HepG2 (cell line): ENCODE measurements around the gene MTA2. TPM values are rescaled to one million over a fixed set of nuclear protein-coding genes. Genes with fewer than 3 reads are reported as not detected.

Source experiments
- AGO2 ChIP-seq: fragments of 200-400 bp; formaldehyde crosslinking; optimal IDR thresholded peaks from 2 replicates; pipeline ENCODE3; 2017; ENCODE audit warnings: mild to moderate bottlenecking, low read depth, low read length, moderate library complexity
- ELF3 ChIP-seq: IDR thresholded peaks from 2 replicates; pipeline ENCODE4 v1.6.1; 2016; ENCODE audit warnings: missing genetic modification reagents, missing compliant biosample characterization
- FOSL1 ChIP-seq: sonication (generic); formaldehyde crosslinking; IDR thresholded peaks from 2 replicates; pipeline ENCODE4 v1.9.0; 2021; ENCODE audit warnings: missing genetic modification reagents, borderline replicate concordance
- GPN1 ChIP-seq: sonication (generic); formaldehyde crosslinking; IDR thresholded peaks from 2 replicates; pipeline ENCODE4 v1.5.1; 2020; ENCODE audit warnings: missing genetic modification reagents, borderline replicate concordance
- GRHL1 ChIP-seq: sonication (generic); formaldehyde crosslinking; conservative IDR thresholded peaks from 2 replicates; pipeline ENCODE4 v1.8.0; 2022; ENCODE audit warnings: missing genetic modification reagents
- KAT7 ChIP-seq: IDR thresholded peaks from 2 replicates; pipeline ENCODE4 v1.6.1; 2018; ENCODE audit warnings: borderline replicate concordance, missing compliant biosample characterization
- LCORL ChIP-seq, 2 experiments: fragments of 450-650 bp in 1 of 2; sonication (generic) in 1 of 2; formaldehyde crosslinking in 1 of 2; IDR thresholded peaks; 2 replicates each; pipeline versions ENCODE4 v1.5.0 to v1.6.1; 2017 to 2020; ENCODE audit warnings: antibody characterized with exemption in 1 of 2, missing genetic modification reagents in 1 of 2
- MIER2 ChIP-seq: IDR thresholded peaks from 2 replicates; pipeline ENCODE4 v1.6.1; 2016; ENCODE audit warnings: missing biosample characterization, missing genetic modification reagents
- NR0B2 ChIP-seq: sonication (generic); formaldehyde crosslinking; IDR thresholded peaks from 2 replicates; pipeline ENCODE4 v1.4.0; 2020; ENCODE audit warnings: mild to moderate bottlenecking, missing genetic modification reagents
- RXRA ChIP-seq: sonication (generic); formaldehyde crosslinking; IDR thresholded peaks from 2 replicates; pipeline ENCODE4 v1.5.1; 2020; ENCODE audit warnings: missing genetic modification reagents
- SKIL ChIP-seq: sonication (generic); formaldehyde crosslinking; IDR thresholded peaks from 2 replicates; pipeline ENCODE4 v1.8.0; 2022; ENCODE audit warnings: missing genetic modification reagents, mild to moderate bottlenecking, moderate library complexity, borderline replicate concordance
- SRSF1 ChIP-seq: fragments of 200-400 bp; formaldehyde crosslinking; optimal IDR thresholded peaks from 2 replicates; pipeline ENCODE3; 2017; ENCODE audit warnings: mild to moderate bottlenecking, low read depth, low read length, moderate library complexity
- ZBTB7A ChIP-seq: sonication (generic); formaldehyde crosslinking; IDR thresholded peaks from 2 replicates; pipeline ENCODE4 v1.8.0; 2022; ENCODE audit warnings: mild to moderate bottlenecking, missing genetic modification reagents
- ZBTB8A ChIP-seq: sonication (generic); formaldehyde crosslinking; IDR thresholded peaks from 2 replicates; pipeline ENCODE4 v1.4.0; 2020; ENCODE audit warnings: mild to moderate bottlenecking, low read depth, missing genetic modification reagents, borderline replicate concordance
- ZEB1 ChIP-seq: IDR thresholded peaks from 2 replicates; pipeline ENCODE4 v1.6.1; 2012; ENCODE audit warnings: mild to moderate bottlenecking, low read depth, inconsistent platforms; ENCODE audit not compliant: insufficient replicate concordance
- ZFP36L1 ChIP-seq: sonication (generic); formaldehyde crosslinking; IDR thresholded peaks from 2 replicates; pipeline ENCODE4 v1.8.0; 2022; ENCODE audit warnings: mild to moderate bottlenecking, missing genetic modification reagents, moderate library complexity
- ZMAT3 ChIP-seq: sonication (generic); formaldehyde crosslinking; conservative IDR thresholded peaks from 2 replicates; pipeline ENCODE4 v1.7.0; 2021; ENCODE audit warnings: missing genetic modification reagents
- ZNF33B ChIP-seq: sonication (generic); formaldehyde crosslinking; IDR thresholded peaks from 2 replicates; pipeline ENCODE4 v1.5.1; 2020; ENCODE audit warnings: mild to moderate bottlenecking, missing genetic modification reagents
- ZNF589 ChIP-seq: sonication (generic); formaldehyde crosslinking; conservative IDR thresholded peaks from 2 replicates; pipeline ENCODE4 v1.8.0; 2022; ENCODE audit warnings: mild to moderate bottlenecking, moderate library complexity, missing genetic modification reagents
- ZNF710 ChIP-seq: sonication (generic); formaldehyde crosslinking; IDR thresholded peaks from 2 replicates; pipeline ENCODE4 v1.5.0; 2020; ENCODE audit warnings: mild to moderate bottlenecking, missing genetic modification reagents, borderline replicate concordance
- ZNF775 ChIP-seq: sonication (generic); formaldehyde crosslinking; IDR thresholded peaks from 2 replicates; pipeline ENCODE4 v1.4.0; 2020; ENCODE audit warnings: missing genetic modification reagents, mild to moderate bottlenecking, moderate library complexity, borderline replicate concordance
- ZNF784 ChIP-seq: sonication (generic); formaldehyde crosslinking; IDR thresholded peaks from 2 replicates; pipeline ENCODE4 v1.5.1; 2020; ENCODE audit warnings: missing genetic modification reagents, mild to moderate bottlenecking, borderline replicate concordance
- polyA plus RNA-seq, 8 experiments: library from polyadenylated mRNA; depleted of rRNA in 3 of 8; stranded (reverse) in 7 of 8; unstranded in 1 of 8; fragments of >200 nt; fragmentation: Illumina TruSeq in 4 of 8; extraction: Trizol in 4 of 8; gene quantifications; 2 replicates each; pipeline versions ENCODE4 v1.2.1 to v1.2.3, GENCODE V29; 2011 to 2016; ENCODE audit warnings: low read depth in 4 of 8, missing spikeins in 1 of 8, mixed read lengths in 1 of 8; ENCODE audit not compliant: insufficient read depth in 1 of 8
- total RNA-seq, 5 experiments: library from RNA; depleted of rRNA; stranded (reverse); fragments of >200 nt; fragmentation: Illumina TruSeq; extraction: Trizol; gene quantifications; 2 replicates each; pipeline ENCODE4 v1.2.3, GENCODE V29; 2016; ENCODE audit warnings: low read depth in 1 of 5

MTA2 gene
- total and polyA plus RNA-seq, 2 of the 13 experiments (the other 11 are each of a cell fraction or from before 2014, with no cell fraction given): 14.0 to 70.0 TPM

- TF ChIP-seq FOSL1: no peak
- 0 out of 2 replicates have a peak, but pooled peaks have one; percentile 12 for TF ChIP-seq ZBTB7A (CRISPR knock-in tag)
- TF ChIP-seq MIER2: no peak
- no peak for TF ChIP-seq NR0B2 (CRISPR knock-in tag)
- peak; percentile 69 for TF ChIP-seq AGO2
- no peak for TF ChIP-seq ZMAT3 (CRISPR knock-in tag)
- no peak for TF ChIP-seq ZBTB8A (CRISPR knock-in tag)
- TF ChIP-seq RXRA (CRISPR knock-in tag): peak; percentile 46; the same call in 1 of the 2 replicates
- peak; percentile 14; the same call in 1 of the 2 replicates for TF ChIP-seq KAT7 (CRISPR knock-in tag)
- TF ChIP-seq ZNF775 (CRISPR knock-in tag): no peak
- peak; percentile 54 for TF ChIP-seq SRSF1
- no peak for TF ChIP-seq ZNF33B (CRISPR knock-in tag)
- peak; percentile 10; the same call in 1 of the 2 replicates for TF ChIP-seq ZNF710 (CRISPR knock-in tag)
- 0 out of 2 replicates have a peak, but pooled peaks have one; percentile 7 for TF ChIP-seq ELF3
- no peak for TF ChIP-seq ZEB1
- no peak for TF ChIP-seq ZNF784 (CRISPR knock-in tag)
- 0 out of 2 replicates have a peak, but pooled peaks have one; percentile 19 for TF ChIP-seq ZNF589 (CRISPR knock-in tag)
- no peak for TF ChIP-seq SKIL (CRISPR knock-in tag)
- no peak for TF ChIP-seq LCORL (IDR thresholded peaks at IDR 0.05)
- peak; percentile 75; the same call in 1 of the 2 replicates for TF ChIP-seq LCORL (CRISPR knock-in tag; IDR thresholded peaks at IDR 0.05)
- no peak for TF ChIP-seq ZFP36L1 (CRISPR knock-in tag)
- no peak for TF ChIP-seq GPN1
- no peak for TF ChIP-seq GRHL1
These were observed 54.6 kb downstream of the MTA2 start (continued) for GRCh38 chr11:62546929-62547625.
